SU-DHL-6 (cell line): Measurements from ENCODE around the gene BCL7C.

Experiments
- H2AFZ ChIP-seq: fragments of 200-600 bp; sonication (generic); 2 replicates; pipeline ENCODE4 v1.6.1; 2014; ENCODE audit warnings: low read depth, mild to moderate bottlenecking, moderate library complexity, mixed read lengths, antibody characterized with exemption, low read length; ENCODE audit not compliant: severe bottlenecking
- H3F3A ChIP-seq: fragments of 200-600 bp; shearing (Covaris generic); 2 replicates; pipeline ENCODE4 v1.6.0; 2016; ENCODE audit warnings: antibody characterized with exemption, mild to moderate bottlenecking; ENCODE audit not compliant: insufficient read depth
- H3K27ac ChIP-seq: fragments of 200-600 bp; sonication (generic); 2 replicates; pipeline ENCODE4 v1.5.1; 2016; ENCODE audit warnings: low read depth, mild to moderate bottlenecking, low read length, moderate library complexity, mixed read lengths
- H3K27me3 ChIP-seq: fragments of 200-600 bp; sonication (generic), shearing (Covaris generic); 2 replicates; pipeline ENCODE4 v1.6.0; 2014; ENCODE audit warnings: mild to moderate bottlenecking, low read length
- H3K36me3 ChIP-seq: fragments of 200-600 bp; sonication (generic); 2 replicates; pipeline ENCODE4 v1.6.1; 2014; ENCODE audit warnings: mild to moderate bottlenecking, low read length, mixed read lengths
- H3K4me2 ChIP-seq: fragments of 300-600, 200-600 bp; shearing (Covaris generic), sonication (generic); 2 replicates; pipeline ENCODE4 v1.6.0; 2014; ENCODE audit warnings: low read length, low read depth, mild to moderate bottlenecking; ENCODE audit not compliant: poor library complexity, severe bottlenecking
- H3K4me3 ChIP-seq: fragments of 200-600 bp; sonication (generic); 2 replicates; pipeline ENCODE4 v1.5.1; 2014; ENCODE audit warnings: antibody characterized with exemption, low read length, mild to moderate bottlenecking, mixed read lengths; ENCODE audit not compliant: insufficient read depth, poor library complexity, severe bottlenecking
- H3K79me2 ChIP-seq: fragments of 200-600 bp; sonication (generic); 2 replicates; pipeline ENCODE4 v1.6.1; 2014; ENCODE audit warnings: mild to moderate bottlenecking, low read length, moderate library complexity; ENCODE audit not compliant: insufficient read depth
- H3K9ac ChIP-seq: fragments of 200-600 bp; sonication (generic); 2 replicates; pipeline ENCODE4 v1.7.0; 2014; ENCODE audit warnings: mild to moderate bottlenecking, low read length
- H3K9me2 ChIP-seq: fragments of 200-600 bp; sonication (generic); replicated peaks from 2 replicates; pipeline ENCODE4 v1.6.1; 2014; ENCODE audit warnings: low read length; ENCODE audit not compliant: insufficient read depth
- H3K9me3 ChIP-seq: fragments of 200-600 bp; sonication (generic); 2 replicates; pipeline ENCODE4 v1.6.1; 2014; ENCODE audit warnings: low read length, mixed read lengths; ENCODE audit not compliant: insufficient read depth
- H4K20me1 ChIP-seq: fragments of 200-600 bp; sonication (generic); 2 replicates; pipeline ENCODE4 v1.6.1; 2014; ENCODE audit warnings: low read depth, mild to moderate bottlenecking, antibody characterized with exemption, low read length, moderate library complexity, mixed read lengths
- CTCF ChIP-seq: fragments of 200-600 bp; sonication (generic); IDR thresholded peaks from one replicate; pipeline ENCODE4 v1.5.1; 2017; ENCODE audit warnings: antibody characterized with exemption, mild to moderate bottlenecking, low read length, moderate library complexity; ENCODE audit not compliant: insufficient read depth, poor library complexity, severe bottlenecking
- EZH2phosphoT487 ChIP-seq: fragments of 200-600 bp; sonication (generic), shearing (Covaris generic); conservative IDR thresholded peaks from 2 replicates; pipeline ENCODE4 v1.6.1; 2018; ENCODE audit warnings: mild to moderate bottlenecking, antibody characterized with exemption, low read length, moderate library complexity, mixed read lengths

Gene BCL7C

GRCh38 chr16:30923554-30924075 is 29.7 kb upstream of the BCL7C start, which contains the start of gene FBXL19:
Gene FBXL19 (plus strand): TSS chr16:30923572. CDS start chr16:30925755, 2,183 bp downstream.
- no peaks in the 10 kb centered on the region for H3K27me3 ChIP-seq
- peak within 1 kb of the TSS; percentile 83 for H3K27ac ChIP-seq
- H3K9me3 ChIP-seq, result no peaks in the 10 kb centered on the region
- 0 out of 2 replicates have a peak, but pooled peaks cover 3% of the 10 kb centered on the region for H3F3A ChIP-seq
- H3K36me3 ChIP-seq, result no peaks in the 10 kb centered on the region
- TF ChIP-seq EZH2phosphoT487, result no peak
- no peak for TF ChIP-seq CTCF
- peak within 1 kb of the TSS; percentile 60 for H3K4me3 ChIP-seq
- no peaks in the 10 kb centered on the region for H4K20me1 ChIP-seq
- peak within 1 kb of the TSS; percentile 54 for H2AFZ ChIP-seq
- H3K9me2 ChIP-seq, result no peaks in the 10 kb centered on the region
- H3K9ac ChIP-seq, result peak within 1 kb of the TSS; percentile 66
- H3K4me2 ChIP-seq, result peak within 1 kb of the TSS; percentile 77
- H3K79me2 ChIP-seq, result no peaks in the 10 kb centered on the region

- H2AFZ ChIP-seq, result peak overlapping the region; percentile 54
- H3F3A ChIP-seq, result 0 out of 2 replicates have a peak, but pooled peaks cover 3% of the 10 kb centered on the region
- no peaks in the 10 kb centered on the region for H3K9me2 ChIP-seq
- no peaks in the 10 kb centered on the region for H3K27me3 ChIP-seq
- no peaks in the 10 kb centered on the region for H3K36me3 ChIP-seq
- H3K9me3 ChIP-seq, result no peaks in the 10 kb centered on the region
- H3K4me3 ChIP-seq, result peak overlapping the region; percentile 60
- no peaks in the 10 kb centered on the region for H4K20me1 ChIP-seq
- H3K79me2 ChIP-seq, result no peaks in the 10 kb centered on the region
- TF ChIP-seq CTCF (no peak), EZH2phosphoT487 (no peak)
- peak overlapping the region; percentile 83 for H3K27ac ChIP-seq
- peak overlapping the region; percentile 59 for H3K4me2 ChIP-seq
- peak overlapping the region; percentile 66 for H3K9ac ChIP-seq
These were observed 29.2 kb upstream of the BCL7C start for GRCh38 chr16:30922960-30923535.

GRCh38 chr16:30922420-30922959 is 28.6 kb upstream of the BCL7C start:
- no peak for TF ChIP-seq CTCF
- TF ChIP-seq EZH2phosphoT487, result no peak
- Histone ChIP-seq H3K79me2 (no peaks in the 10 kb centered on the region), H3K4me2 (peak overlapping the region; percentile 77), H3K9ac (peak overlapping the region; percentile 66), H3K4me3 (peak overlapping the region; percentile 59), H3K9me3 (no peaks in the 10 kb centered on the region), H2AFZ (peak overlapping the region; percentile 64), H3K27ac (peak overlapping the region; percentile 83), H3K36me3 (no peaks in the 10 kb centered on the region), H3K27me3 (no peaks in the 10 kb centered on the region), H4K20me1 (no peaks in the 10 kb centered on the region), H3F3A (0 out of 2 replicates have a peak, but pooled peaks cover 3% of the 10 kb centered on the region), H3K9me2 (no peaks in the 10 kb centered on the region)
